Calu3 (cell line): ENCODE data around the gene KCNV2. TPM values are rescaled to one million over a fixed set of nuclear protein-coding genes. Genes with fewer than 3 reads are reported as not detected.

Experiments
- BruUV-seq: library from RNA; stranded (reverse); fragments of 400-500 nt; replicated peaks from 2 replicates; lab custom pipeline; 2021; lab: Mats Ljungman, UMichigan
- CTCF ChIA-PET: fragments of 300-600 bp; sonication (Branson Sonifier 250); formaldehyde crosslinking; loops from one replicate; lab custom pipeline; 2022; ENCODE audit warnings: antibody characterized with exemption; lab: Charles Lee
- DNase-seq: peaks from one replicate; pipeline ENCODE4 v3.0.0; 2022
- H3K27ac Mint-ChIP-seq: one replicate; pipeline ENCODE4 v1.8.0; 2022; ENCODE audit warnings: mixed read lengths; ENCODE audit not compliant: unreplicated experiment
- H3K27me3 Mint-ChIP-seq: one replicate; pipeline ENCODE4 v1.8.0; 2022; ENCODE audit warnings: mixed read lengths; ENCODE audit not compliant: unreplicated experiment
- H3K36me3 Mint-ChIP-seq: one replicate; pipeline ENCODE4 v1.8.0; 2022; ENCODE audit warnings: mild to moderate bottlenecking, moderate library complexity, mixed read lengths; ENCODE audit not compliant: insufficient read depth, unreplicated experiment
- H3K4me1 Mint-ChIP-seq: one replicate; pipeline ENCODE4 v1.8.0; 2022; ENCODE audit warnings: mild to moderate bottlenecking, low read depth, mixed read lengths; ENCODE audit not compliant: unreplicated experiment
- H3K4me3 Mint-ChIP-seq: one replicate; pipeline ENCODE4 v1.8.0; 2022; ENCODE audit warnings: mild to moderate bottlenecking, low read depth, moderate library complexity, mixed read lengths; ENCODE audit not compliant: unreplicated experiment
- H3K9me3 Mint-ChIP-seq: one replicate; pipeline ENCODE4 v1.8.0; 2022; ENCODE audit warnings: low read depth, mixed read lengths; ENCODE audit not compliant: unreplicated experiment
- intact Hi-C: fragments of 100-400 bp; cut with micrococcal nuclease; formaldehyde crosslinking; loops from one replicate; pipeline ENCODE4 v1.10.0; 2022; ENCODE audit not compliant: unreplicated experiment
- total RNA-seq: library from RNA; stranded (reverse); gene quantifications from 2 replicates; pipeline ENCODE4 v1.2.3, GENCODE V29; 2022
- TF ChIP-seq, protein P1 (sequence below): fragments of 200-600 bp; IDR thresholded peaks from one replicate; pipeline ENCODE4 v1.8.0; 2022; ENCODE audit warnings: antibody characterized with exemption; ENCODE audit not compliant: unreplicated experiment

The KCNV2 gene
- total RNA-seq, 1 experiment from 2014 or later = not detected

DNA sequence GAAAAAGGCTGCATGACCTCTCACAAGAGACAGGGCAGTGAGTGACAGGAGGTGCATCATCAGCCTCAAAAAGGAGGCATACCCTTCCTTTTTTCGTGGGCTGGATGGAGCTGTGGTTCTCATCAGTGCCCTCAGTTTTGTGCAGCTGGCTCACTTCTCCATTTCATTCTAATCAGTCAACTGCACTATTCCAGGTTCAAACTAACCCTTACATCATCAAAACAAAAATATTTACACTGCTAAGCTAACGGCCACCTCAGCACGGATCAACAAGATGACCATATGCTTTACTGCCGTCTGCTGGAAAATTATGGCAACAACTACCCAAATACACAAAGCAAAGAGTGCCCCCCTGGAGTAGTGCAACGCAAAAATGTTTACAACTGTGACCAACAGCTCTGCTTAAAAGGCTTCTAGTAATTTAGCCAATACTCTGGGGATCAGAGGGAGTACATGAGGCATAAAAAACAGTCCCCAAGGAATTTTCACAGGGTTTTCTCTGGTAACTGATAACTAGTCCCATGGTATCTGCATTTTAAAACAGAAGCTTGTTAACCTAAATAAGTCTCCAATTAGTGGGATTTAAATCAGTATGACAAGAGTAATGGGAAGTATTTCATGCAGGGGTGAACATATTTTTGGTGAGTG, 10.8 kb downstream of the KCNV2 start:
- Mint-ChIP-seq H3K36me3 (no peaks in the 10 kb centered on the region), H3K9me3 (no peaks in the 10 kb centered on the region), H3K4me1 (no peaks in the 10 kb centered on the region), H3K27ac (no peak overlapping the region), H3K4me3 (no peak overlapping the region), H3K27me3 (no peaks in the 10 kb centered on the region)
- peak; percentile 7 for DNase-seq
- intact Hi-C loops = loop anchor here (2.0 kb wide), 1 partner anchor 595 kb away; no protein-coding TSS in a partner anchor
- TF ChIP-seq, protein P1, sequence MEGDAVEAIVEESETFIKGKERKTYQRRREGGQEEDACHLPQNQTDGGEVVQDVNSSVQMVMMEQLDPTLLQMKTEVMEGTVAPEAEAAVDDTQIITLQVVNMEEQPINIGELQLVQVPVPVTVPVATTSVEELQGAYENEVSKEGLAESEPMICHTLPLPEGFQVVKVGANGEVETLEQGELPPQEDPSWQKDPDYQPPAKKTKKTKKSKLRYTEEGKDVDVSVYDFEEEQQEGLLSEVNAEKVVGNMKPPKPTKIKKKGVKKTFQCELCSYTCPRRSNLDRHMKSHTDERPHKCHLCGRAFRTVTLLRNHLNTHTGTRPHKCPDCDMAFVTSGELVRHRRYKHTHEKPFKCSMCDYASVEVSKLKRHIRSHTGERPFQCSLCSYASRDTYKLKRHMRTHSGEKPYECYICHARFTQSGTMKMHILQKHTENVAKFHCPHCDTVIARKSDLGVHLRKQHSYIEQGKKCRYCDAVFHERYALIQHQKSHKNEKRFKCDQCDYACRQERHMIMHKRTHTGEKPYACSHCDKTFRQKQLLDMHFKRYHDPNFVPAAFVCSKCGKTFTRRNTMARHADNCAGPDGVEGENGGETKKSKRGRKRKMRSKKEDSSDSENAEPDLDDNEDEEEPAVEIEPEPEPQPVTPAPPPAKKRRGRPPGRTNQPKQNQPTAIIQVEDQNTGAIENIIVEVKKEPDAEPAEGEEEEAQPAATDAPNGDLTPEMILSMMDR = peak; percentile 24
- no TSS peak for BruUV-seq
- CTCF ChIA-PET = interaction anchor here (0.6 kb wide), 2 partner anchors 10 to 116 kb away, joined by 4 read pairs; no protein-coding TSS in a partner anchor

DNA sequence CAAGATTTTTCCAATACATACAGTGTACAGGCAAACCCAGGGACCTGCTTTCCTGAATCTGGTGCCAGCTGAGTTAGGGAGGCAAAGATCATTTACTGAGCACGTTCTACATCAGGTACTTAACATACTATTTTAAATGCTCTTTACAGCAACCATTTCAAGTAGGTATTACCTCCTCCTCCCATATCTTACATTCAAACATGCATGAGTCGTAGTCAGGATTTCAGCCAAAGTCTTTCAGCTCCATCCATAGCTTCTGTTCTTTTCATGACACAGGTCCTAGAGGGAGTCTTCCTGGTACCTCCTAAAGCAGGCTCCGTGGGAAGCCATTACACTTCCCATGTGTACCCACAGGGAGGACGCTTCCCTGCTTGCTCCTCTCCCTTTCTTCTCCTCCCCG, 11.7 kb downstream of the KCNV2 start:
- Mint-ChIP-seq H3K9me3 (no peaks in the 10 kb centered on the region), H3K27me3 (no peaks in the 10 kb centered on the region), H3K4me3 (no peak overlapping the region), H3K27ac (no peak overlapping the region), H3K36me3 (no peaks in the 10 kb centered on the region), H3K4me1 (no peaks in the 10 kb centered on the region)
- intact Hi-C loops = loop anchor here (2.0 kb wide), 1 partner anchor 596 kb away; no protein-coding TSS in a partner anchor
- no peak for DNase-seq
- BruUV-seq = no TSS peak
- CTCF ChIA-PET = no interaction called here
- TF ChIP-seq, protein P1 = no peak

DNA sequence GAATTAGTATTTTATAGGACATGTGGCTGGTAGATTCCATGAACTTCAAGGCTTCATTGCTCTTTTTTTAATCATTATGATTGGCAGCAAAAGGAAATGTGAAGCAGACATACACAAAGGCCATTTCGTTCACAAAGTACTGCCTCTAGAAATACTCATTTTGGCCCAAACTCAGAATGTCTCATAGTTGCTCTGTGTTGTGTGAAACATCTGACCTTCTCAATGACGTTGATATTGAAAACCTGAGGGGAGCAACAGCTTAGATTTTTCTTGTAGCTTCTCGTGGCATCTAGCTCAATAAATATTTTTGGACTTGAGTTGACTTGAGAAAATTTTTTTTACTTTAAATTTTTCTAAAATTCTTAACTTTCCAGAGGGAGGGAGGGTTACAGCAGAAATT, 12.4 kb downstream of the KCNV2 start:
- DNase-seq = no peak
- intact Hi-C loops = loop anchor here (2.0 kb wide), 1 partner anchor 597 kb away; no protein-coding TSS in a partner anchor
- H3K36me3 Mint-ChIP-seq = peaks cover 4% of the 10 kb centered on the region
- H3K4me3 Mint-ChIP-seq = no peak overlapping the region
- BruUV-seq = no TSS peak
- no peaks in the 10 kb centered on the region for H3K4me1 Mint-ChIP-seq
- no peak overlapping the region for H3K27ac Mint-ChIP-seq
- TF ChIP-seq, protein P1 = no peak
- H3K9me3 Mint-ChIP-seq = no peaks in the 10 kb centered on the region
- H3K27me3 Mint-ChIP-seq = no peaks in the 10 kb centered on the region
- CTCF ChIA-PET = interaction anchor here (0.6 kb wide), 1 partner anchor 107 kb away, joined by 3 read pairs; no protein-coding TSS in a partner anchor

DNA sequence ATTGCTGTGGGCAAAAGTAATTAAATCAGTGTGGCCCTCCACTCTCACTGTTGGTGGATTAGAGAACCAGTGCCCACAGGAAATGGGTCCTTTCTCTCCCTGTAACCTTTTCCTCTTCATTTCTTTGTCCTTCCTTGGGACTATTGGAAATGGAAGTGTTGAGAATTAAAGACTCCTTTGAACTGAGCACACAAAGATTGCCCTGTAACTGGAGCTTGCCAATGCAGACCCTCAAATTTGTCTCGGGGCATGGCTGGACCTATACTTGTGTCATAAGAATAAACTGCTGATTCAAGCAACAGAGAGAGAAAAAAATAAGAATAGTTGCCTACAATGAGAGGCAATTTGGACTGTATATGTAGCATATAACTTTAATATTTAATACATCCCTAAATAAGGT, 13.7 kb downstream of the KCNV2 start:
- CTCF ChIA-PET = no interaction called here
- intact Hi-C loops = no loop called here
- H3K4me1 Mint-ChIP-seq = no peaks in the 10 kb centered on the region
- peaks cover 4% of the 10 kb centered on the region for H3K36me3 Mint-ChIP-seq
- TF ChIP-seq, protein P1 = no peak
- no peaks in the 10 kb centered on the region for H3K27me3 Mint-ChIP-seq
- DNase-seq = no peak
- no TSS peak for BruUV-seq
- H3K27ac Mint-ChIP-seq = no peak overlapping the region
- H3K4me3 Mint-ChIP-seq = no peak overlapping the region
- no peaks in the 10 kb centered on the region for H3K9me3 Mint-ChIP-seq
